Measurements from ENCODE around the gene TFG. TPM values are rescaled to one million over a fixed set of nuclear protein-coding genes. Genes with fewer than 3 reads are reported as not detected.

TFG gene
- total RNA-seq, 4 donors from 2014 or later = 118 to 147 (median 138) TPM

DNA sequence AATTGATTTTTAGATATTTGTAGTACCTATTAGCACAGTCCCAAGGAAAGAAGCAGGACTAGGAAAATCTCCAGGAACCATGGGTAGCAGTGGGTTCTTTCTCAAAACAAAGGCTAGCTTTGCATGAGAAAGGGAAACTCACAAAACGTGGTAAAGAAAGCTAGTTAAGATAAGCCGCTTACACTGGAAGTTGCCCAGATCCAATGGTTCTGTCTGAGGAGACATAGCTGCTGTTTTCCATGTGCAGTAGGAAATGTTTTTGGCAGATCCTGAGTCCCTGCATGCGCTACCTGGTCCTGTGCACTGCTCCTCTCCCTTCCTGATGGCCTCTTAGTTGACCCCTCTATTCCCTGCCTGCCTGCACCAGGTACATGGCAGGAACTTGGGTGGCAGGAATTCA, 60.4 kb downstream of the TFG start:
- DNase-seq = no peak
- no peaks in the 10 kb centered on the region for H3K27me3 ChIP-seq
- intact Hi-C loops (cut with DNase I) = no loop called here
- H3K36me3 ChIP-seq = no peaks in the 10 kb centered on the region
- TF ChIP-seq, protein P1, sequence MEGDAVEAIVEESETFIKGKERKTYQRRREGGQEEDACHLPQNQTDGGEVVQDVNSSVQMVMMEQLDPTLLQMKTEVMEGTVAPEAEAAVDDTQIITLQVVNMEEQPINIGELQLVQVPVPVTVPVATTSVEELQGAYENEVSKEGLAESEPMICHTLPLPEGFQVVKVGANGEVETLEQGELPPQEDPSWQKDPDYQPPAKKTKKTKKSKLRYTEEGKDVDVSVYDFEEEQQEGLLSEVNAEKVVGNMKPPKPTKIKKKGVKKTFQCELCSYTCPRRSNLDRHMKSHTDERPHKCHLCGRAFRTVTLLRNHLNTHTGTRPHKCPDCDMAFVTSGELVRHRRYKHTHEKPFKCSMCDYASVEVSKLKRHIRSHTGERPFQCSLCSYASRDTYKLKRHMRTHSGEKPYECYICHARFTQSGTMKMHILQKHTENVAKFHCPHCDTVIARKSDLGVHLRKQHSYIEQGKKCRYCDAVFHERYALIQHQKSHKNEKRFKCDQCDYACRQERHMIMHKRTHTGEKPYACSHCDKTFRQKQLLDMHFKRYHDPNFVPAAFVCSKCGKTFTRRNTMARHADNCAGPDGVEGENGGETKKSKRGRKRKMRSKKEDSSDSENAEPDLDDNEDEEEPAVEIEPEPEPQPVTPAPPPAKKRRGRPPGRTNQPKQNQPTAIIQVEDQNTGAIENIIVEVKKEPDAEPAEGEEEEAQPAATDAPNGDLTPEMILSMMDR (IDR thresholded peaks at IDR 0.05) = no peak
- no peaks in the 10 kb centered on the region for H3K4me1 ChIP-seq
- H3K4me3 ChIP-seq (replicated peaks in 1 of 3) = no peak overlapping the region
- 91% methylated on average over 3 of the region's 3 CpGs for WGBS, 2 donors
- H3K9me3 ChIP-seq = no peaks in the 10 kb centered on the region
- H3K27ac ChIP-seq = no peak overlapping the region

DNA sequence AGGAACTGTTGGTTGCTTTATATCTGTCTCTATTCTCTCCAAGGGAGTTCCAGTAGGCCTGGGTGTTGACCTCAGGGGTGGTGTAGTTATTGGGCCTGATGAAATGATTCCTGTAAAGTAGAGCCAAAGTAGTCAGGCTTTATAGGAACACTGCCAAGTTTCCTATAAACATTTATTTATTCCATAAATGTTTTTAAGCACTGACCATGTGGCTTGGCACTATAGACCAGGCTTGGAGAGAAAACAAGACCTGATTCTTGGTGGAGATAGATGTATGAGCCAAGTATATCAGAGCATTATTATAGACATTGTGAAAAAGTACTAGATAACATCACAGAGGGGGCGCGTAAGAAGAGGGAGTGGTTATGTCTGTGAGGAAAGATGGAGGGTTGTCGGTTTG, 65.9 kb downstream of the TFG start:
- intact Hi-C loops (cut with DNase I) = no loop called here

DNA sequence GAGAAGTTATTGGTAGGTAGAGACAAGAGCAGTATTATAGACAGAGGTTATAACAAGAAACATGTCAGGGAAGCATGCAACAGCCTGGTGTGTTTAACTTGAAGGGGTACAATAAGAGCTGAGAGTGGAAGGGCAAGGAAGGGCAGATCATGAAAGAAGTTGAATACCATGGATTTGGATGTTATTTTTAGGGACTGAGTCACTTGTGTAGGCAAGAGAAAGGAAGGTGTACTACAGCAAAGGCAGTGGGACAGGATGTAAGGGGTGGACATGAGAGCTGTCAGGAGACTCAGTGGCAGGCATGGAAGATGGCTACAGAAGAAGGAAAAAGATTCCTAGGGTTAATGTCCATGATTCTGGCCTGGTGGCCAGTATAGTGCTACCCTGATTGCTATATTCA, 66.4 kb downstream of the TFG start:
- no peaks in the 10 kb centered on the region for H3K9me3 ChIP-seq
- TF ChIP-seq POLR2A (IDR thresholded peaks at IDR 0.05) = no peak
- no peaks in the 10 kb centered on the region for H3K27me3 ChIP-seq
- H3K27ac ChIP-seq = no peak overlapping the region
- H3K4me1 ChIP-seq = no peaks in the 10 kb centered on the region
- intact Hi-C loops (cut with DNase I) = no loop called here
- no peaks in the 10 kb centered on the region for H3K36me3 ChIP-seq
- no peak overlapping the region for H3K4me3 ChIP-seq (replicated peaks in 1 of 3)
- no peak for DNase-seq

More for the DNA sequence above, 65.9 kb downstream of the TFG start:
- Histone ChIP-seq H3K36me3 (no peaks in the 10 kb centered on the region), H3K9me3 (no peaks in the 10 kb centered on the region), H3K27me3 (no peaks in the 10 kb centered on the region), H3K27ac (no peak overlapping the region), H3K4me1 (no peaks in the 10 kb centered on the region), H3K4me3 (replicated peaks in 1 of 3) (no peak overlapping the region)
- TF ChIP-seq, protein P1 (IDR thresholded peaks at IDR 0.05) = no peak
- no peak for TF ChIP-seq POLR2A (IDR thresholded peaks at IDR 0.05)
- 93 to 95% methylated on average over 3 of the region's 3 CpGs for WGBS, 2 donors
- no peak for DNase-seq

DNA sequence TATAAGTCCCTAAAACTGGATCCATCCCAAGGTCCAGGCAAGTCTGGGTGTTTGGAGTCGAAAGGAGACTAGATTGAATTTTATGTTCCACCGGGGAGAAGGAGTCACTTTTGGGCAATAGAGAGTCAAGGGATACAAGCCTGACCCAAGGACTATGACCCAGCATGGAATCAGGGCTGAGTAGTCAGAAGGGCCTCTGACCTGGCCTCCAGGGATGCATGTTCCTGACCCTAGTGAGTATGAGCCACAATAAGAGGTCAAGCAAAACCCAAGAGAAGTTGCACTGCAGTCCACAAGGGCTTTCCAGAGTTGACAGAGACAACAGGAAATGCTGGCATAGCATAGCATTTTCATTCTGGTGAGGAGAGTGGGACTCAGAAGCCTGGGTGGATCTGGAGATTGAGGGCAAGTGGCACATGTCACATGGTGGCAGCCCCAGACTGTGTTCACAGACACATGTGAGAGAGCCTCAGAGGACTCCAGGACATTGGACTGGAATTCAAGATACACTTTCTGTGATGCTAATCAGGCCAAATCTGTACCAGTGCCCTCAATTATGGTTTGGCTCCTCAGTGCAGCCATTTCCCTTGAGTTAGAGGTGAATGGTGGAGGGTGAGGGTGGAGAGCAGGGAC, 66.9 kb downstream of the TFG start:
- intact Hi-C loops (cut with DNase I) = no loop called here
- TF ChIP-seq POLR2A (IDR thresholded peaks at IDR 0.05) = no peak
- TF ChIP-seq, protein P1 (IDR thresholded peaks at IDR 0.05) = no peak
- WGBS, 2 donors = 85 to 95% methylated on average over 2 of the region's 2 CpGs
- DNase-seq = no peak
- no peaks in the 10 kb centered on the region for H3K9me3 ChIP-seq
- no peaks in the 10 kb centered on the region for H3K4me1 ChIP-seq
- H3K36me3 ChIP-seq = no peaks in the 10 kb centered on the region
- H3K27ac ChIP-seq = no peak overlapping the region
- no peak overlapping the region for H3K4me3 ChIP-seq (replicated peaks in 1 of 3)
- no peaks in the 10 kb centered on the region for H3K27me3 ChIP-seq

DNA sequence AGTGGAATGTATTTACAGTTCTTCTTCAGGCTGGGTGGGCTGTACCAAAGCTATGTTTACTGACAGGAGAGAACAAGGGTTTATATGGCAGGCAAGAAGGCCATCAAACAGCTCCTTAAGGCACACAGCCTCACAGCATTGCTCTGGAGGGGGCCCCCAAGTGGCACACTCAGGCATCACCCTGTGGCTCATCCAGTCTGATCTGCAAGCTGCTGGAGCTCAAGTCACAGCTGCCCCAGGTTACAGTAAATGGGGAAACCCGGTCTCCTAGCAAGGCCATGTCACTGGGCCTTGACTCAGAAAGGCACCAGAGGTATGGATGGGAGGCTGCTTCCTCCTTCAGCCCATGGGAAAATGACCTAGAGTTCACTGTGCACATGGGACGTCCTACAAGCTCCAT, 67.5 kb downstream of the TFG start:
- no peaks in the 10 kb centered on the region for H3K36me3 ChIP-seq
- WGBS, 2 donors = 83 to 94% methylated on average over 2 of the region's 2 CpGs
- intact Hi-C loops (cut with DNase I) = no loop called here
- H3K4me3 ChIP-seq (replicated peaks in 1 of 3) = no peak overlapping the region
- no peaks in the 10 kb centered on the region for H3K27me3 ChIP-seq
- TF ChIP-seq, protein P1 (IDR thresholded peaks at IDR 0.05) = no peak
- no peak for TF ChIP-seq POLR2A (IDR thresholded peaks at IDR 0.05)
- no peak overlapping the region for H3K27ac ChIP-seq
- DNase-seq = no peak
- H3K4me1 ChIP-seq = peaks cover 0 to under 1% of the 10 kb centered on the region in 2 donors
- no peaks in the 10 kb centered on the region for H3K9me3 ChIP-seq

DNA sequence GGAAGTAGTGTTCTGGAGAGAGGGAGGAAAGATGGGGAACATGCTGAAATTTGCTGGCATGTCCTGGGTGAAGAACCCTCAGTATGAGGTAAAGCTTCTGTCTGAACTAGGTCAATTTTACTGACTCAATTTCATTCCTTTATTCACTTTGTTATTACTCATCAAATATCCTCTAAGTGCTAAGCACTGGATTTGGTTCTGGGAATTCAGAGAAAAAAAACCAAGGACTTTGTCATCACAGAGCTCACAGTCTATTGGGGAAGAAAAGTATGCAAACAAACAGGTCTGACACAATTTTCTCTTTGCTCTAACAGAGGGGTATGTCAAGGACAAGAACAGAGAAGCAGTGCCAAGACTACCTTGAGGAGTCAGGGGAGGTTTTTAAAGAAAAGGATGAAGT, 68.0 kb downstream of the TFG start:
- Histone ChIP-seq H3K9me3 (no peaks in the 10 kb centered on the region), H3K27ac (no peak overlapping the region), H3K36me3 (no peaks in the 10 kb centered on the region), H3K4me3 (replicated peaks in 1 of 3) (no peak overlapping the region), H3K27me3 (no peaks in the 10 kb centered on the region), H3K4me1 (peaks cover 4 to 5% of the 10 kb centered on the region in 2 donors)
- DNase-seq = no peak
- TF ChIP-seq, protein P1 (IDR thresholded peaks at IDR 0.05) = no peak
- no peak for TF ChIP-seq POLR2A (IDR thresholded peaks at IDR 0.05)
- intact Hi-C loops (cut with DNase I) = no loop called here

Data from thyroid gland (tissue), 4 donors.